Astrocyte of the cerebellum (primary cell): ENCODE measurements around the gene UBA6.
"Not testable (repeated sequence)": the region's sequence is repeated elsewhere in the genome, so short reads cannot be mapped to it uniquely, and the experiment has no call there.

Source experiments
- DNase-seq: peaks from one replicate; pipeline ENCODE4 v3.0.0-alpha.2; 2011; ENCODE audit warnings: low read depth
- H3K4me3 ChIP-seq: 2 replicates; pipeline ENCODE4 v1.5.1; 2011; ENCODE audit warnings: mild to moderate bottlenecking, low read depth, low read length, moderate library complexity
- CTCF ChIP-seq: IDR thresholded peaks from 2 replicates; pipeline ENCODE4 v1.5.1; 2012; ENCODE audit warnings: low read length, low read depth, moderate library complexity, mild to moderate bottlenecking; ENCODE audit errors: missing control alignments
- in situ Hi-C: cut with HindIII; loops from 2 replicates; pipeline ENCODE4 v1.10.0; 2017; ENCODE audit warnings: low sequenced_read_pairs

The UBA6 gene

GRCh38 chr4:67714955-67715354, 14.0 kb upstream of the UBA6 start:
- no peak overlapping the region for H3K4me3 ChIP-seq
- no peak for TF ChIP-seq CTCF
- DNase-seq: no peak
- in situ Hi-C loops: no loop called here

DNA sequence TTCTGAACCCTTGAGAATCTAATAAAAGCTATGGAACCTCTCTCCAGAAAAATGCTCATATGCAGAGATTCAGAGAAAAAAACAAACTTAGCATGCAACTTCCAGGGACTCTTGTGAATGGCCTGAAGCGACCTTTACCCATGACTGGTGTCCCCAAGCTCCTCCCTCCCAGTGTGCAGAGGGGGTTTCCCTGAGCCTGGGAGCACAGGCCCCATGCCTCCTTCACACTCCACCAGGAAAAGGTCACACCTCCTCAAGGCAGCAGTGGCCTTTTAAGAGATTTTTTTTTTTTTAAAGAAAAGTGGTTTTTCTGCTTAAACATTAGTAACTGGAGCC, 13.3 kb upstream of the UBA6 start:
- no peak overlapping the region for H3K4me3 ChIP-seq
- in situ Hi-C loops: no loop called here
- no peak for TF ChIP-seq CTCF
- no peak for DNase-seq

DNA sequence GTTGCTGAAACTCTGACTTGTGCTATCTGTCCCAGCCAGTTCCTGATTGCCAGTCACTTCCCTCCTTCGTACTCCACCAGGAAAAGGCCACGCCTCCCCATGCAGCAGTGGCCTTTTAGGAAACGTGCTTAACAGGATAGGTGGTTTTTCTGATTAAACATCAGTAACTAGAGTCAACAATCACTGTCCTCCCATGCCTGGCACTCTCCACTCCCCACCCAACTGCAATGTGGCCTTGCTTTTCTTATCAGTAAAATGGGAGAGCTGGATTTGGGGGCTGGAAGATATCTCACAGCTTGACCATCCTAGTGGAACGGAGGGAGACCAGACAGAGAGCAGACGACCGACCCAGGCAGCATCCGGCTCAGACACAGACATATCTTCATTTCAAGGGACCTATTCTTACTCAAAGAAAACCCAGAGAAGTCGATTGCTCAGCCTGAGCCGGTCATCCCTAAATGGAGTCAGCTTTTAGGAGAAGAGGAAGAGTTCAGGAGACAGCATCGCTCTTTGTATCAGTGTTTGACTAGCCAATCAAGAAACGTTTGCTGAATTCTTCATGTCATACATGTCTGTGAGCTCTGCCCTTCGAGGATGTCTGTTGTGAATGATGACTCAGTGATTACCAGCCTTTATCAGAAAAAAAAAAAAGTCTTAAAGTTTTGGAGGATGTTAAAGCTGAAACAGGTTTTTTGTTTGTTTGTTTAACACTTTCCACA, 12.7 kb upstream of the UBA6 start:
- in situ Hi-C loops: no loop called here
- no peak for TF ChIP-seq CTCF
- H3K4me3 ChIP-seq: no peak overlapping the region
- no peak for DNase-seq

DNA sequence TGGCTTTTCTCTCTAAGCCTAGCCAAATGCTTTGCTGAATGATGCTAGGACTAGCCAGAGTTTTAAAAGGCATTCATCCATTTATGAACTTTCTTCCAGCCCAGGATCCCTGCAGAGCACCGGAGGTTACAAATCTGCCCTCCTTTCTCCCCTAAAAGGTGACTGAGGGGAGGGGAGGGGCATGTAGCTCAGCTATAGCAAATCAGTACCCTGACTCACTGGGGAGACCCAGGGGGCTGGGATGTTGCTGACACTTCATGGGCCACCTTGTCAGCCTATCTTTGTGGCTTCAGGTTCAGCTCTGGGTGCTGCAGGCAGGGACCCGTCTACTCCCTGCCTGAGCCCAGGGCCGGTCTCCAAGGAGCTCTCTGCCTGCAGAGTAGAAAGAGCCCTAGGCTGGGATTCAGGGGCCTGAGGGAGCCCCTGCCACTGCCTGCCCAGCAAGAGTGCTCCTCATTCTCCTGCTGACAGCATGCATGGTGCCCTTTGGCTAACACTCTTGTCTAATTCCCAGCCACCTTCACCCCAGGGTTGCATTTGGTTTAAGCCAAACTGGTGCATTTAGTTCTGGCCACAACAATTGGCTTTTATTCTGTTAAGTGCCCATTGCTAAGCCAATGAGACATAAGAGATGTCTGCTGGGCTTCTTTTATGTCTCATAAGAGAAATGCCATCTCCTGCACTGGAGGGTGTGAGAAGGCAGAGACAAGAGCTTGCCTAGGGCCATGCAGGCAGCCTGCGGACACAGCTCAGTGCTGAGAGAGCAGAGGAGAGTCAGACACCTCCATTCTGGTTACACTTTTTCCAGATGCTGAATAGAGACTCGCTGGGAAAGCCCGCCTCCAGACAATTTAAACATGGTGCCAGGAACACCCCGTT, 11.9 kb upstream of the UBA6 start:
- DNase-seq: no peak
- no peak for TF ChIP-seq CTCF
- no peak overlapping the region for H3K4me3 ChIP-seq
- in situ Hi-C loops: no loop called here

DNA sequence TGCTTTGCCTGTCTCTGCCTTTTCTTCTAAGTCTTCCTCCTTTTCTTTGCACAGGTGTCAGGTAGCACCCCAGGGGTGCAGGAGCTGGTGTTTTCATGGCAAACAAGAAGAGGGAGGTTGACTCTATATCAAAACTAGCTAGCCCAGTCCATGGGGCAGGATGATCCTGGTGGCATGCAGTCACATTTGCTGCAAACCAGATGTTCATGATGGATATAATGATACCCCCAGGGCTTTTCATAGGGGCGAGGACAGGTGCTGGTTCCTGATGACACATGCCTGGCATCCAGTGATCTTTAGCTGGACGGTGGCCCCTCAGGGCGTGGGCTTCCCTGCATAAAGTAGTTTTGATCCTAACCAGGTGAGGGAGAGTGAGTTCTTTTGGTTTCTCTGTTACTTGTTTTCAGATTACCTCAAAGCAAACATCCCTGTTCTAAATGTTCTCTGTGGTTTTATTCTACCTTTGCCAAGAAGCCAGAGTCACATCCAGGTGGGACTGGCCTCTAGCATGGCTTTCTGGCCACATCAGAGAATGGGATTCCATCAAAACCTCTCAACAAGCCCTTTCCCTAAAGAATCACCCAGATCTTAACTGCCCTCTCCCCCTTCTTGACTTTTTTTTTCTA, 11.2 kb upstream of the UBA6 start:
- no peak for TF ChIP-seq CTCF
- DNase-seq: no peak
- no peak overlapping the region for H3K4me3 ChIP-seq
- in situ Hi-C loops: no loop called here

GRCh38 chr4:67706682-67707081, 5.7 kb upstream of the UBA6 start:
- DNase-seq, H3K4me3 ChIP-seq, in situ Hi-C loops: not testable (repeated sequence)

GRCh38 chr4:67704843-67705242, 3.9 kb upstream of the UBA6 start:
- in situ Hi-C loops: no loop called here
- TF ChIP-seq CTCF: no peak
- DNase-seq: no peak
- no peak overlapping the region for H3K4me3 ChIP-seq
